ENCODE data around the gene GSC2.

The GSC2 gene

DNA sequence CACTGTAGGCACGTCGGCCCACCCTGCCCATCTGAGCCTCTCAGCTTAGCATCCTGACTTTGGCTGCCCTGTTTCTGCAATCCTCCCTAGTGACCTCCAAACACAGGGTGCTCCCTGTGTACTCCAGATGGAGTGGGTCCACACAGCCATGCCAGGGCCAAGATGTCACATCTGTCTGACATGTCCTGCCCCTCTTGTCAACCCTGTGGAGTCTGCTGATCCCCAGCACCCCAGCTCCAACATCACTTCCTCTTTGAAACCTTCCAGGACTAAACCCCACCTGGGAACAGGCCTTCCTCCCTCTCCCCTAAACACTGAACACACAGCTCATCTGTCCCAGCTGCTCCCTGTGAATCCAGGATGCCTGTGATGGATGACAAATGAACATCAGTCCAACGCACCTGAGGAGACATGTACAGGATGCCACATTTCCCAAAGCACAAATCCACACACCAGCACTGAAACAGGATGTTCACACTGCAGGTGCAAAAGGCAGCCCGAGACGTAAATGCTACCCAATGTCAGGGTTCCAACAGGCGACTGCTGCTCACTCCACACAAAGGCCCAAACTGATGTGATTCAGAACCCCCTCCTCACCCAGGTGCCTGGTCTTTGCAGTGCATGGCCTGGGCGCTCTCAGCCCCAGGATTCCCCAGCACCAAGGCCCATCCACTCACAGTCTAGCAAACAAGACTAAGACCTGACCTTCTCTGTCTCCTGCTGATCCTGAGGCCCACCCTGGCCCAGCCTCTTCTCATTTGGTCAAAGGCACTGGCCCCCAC, 21.0 kb downstream of the GSC2 start:
- H3K36me3 ChIP-seq (ENCODE audit: low read depth), result 0 out of 2 replicates have a peak, but pooled peaks cover 6% of the 10 kb centered on the region
- DNase-seq (ENCODE audit: low spot score) (no peak), ATAC-seq (ENCODE audit: low read depth) (no peak)
- peaks cover 10% of the 10 kb centered on the region for H3K4me1 ChIP-seq (ENCODE audit: insufficient read depth, poor library complexity, severe bottlenecking)
- peak overlapping the region; percentile 29 for H3K27ac ChIP-seq (ENCODE audit: poor library complexity, severe bottlenecking)
- H3K4me3 ChIP-seq (ENCODE audit: severe bottlenecking), result no peak overlapping the region
- TF ChIP-seq, protein P1, sequence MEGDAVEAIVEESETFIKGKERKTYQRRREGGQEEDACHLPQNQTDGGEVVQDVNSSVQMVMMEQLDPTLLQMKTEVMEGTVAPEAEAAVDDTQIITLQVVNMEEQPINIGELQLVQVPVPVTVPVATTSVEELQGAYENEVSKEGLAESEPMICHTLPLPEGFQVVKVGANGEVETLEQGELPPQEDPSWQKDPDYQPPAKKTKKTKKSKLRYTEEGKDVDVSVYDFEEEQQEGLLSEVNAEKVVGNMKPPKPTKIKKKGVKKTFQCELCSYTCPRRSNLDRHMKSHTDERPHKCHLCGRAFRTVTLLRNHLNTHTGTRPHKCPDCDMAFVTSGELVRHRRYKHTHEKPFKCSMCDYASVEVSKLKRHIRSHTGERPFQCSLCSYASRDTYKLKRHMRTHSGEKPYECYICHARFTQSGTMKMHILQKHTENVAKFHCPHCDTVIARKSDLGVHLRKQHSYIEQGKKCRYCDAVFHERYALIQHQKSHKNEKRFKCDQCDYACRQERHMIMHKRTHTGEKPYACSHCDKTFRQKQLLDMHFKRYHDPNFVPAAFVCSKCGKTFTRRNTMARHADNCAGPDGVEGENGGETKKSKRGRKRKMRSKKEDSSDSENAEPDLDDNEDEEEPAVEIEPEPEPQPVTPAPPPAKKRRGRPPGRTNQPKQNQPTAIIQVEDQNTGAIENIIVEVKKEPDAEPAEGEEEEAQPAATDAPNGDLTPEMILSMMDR (IDR thresholded peaks at IDR 0.05; ENCODE audit: poor library complexity, severe bottlenecking), result no peak
- H3K27me3 ChIP-seq (ENCODE audit: insufficient read depth, poor library complexity, severe bottlenecking), result no peaks in the 10 kb centered on the region
- H3K9me3 ChIP-seq (ENCODE audit: severe bottlenecking), result no peaks in the 10 kb centered on the region

- ATAC-seq (ENCODE audit: low read depth) (no peak), DNase-seq (ENCODE audit: low spot score) (no peak)
- TF ChIP-seq, protein P1 (IDR thresholded peaks at IDR 0.05; ENCODE audit: poor library complexity, severe bottlenecking), result no peak
- Histone ChIP-seq H3K4me1 (ENCODE audit: insufficient read depth, poor library complexity, severe bottlenecking) (peaks cover 10% of the 10 kb centered on the region), H3K27ac (ENCODE audit: poor library complexity, severe bottlenecking) (no peak overlapping the region), H3K4me3 (ENCODE audit: severe bottlenecking) (no peak overlapping the region), H3K36me3 (ENCODE audit: low read depth) (no peaks in the 10 kb centered on the region), H3K27me3 (ENCODE audit: insufficient read depth, poor library complexity, severe bottlenecking) (no peaks in the 10 kb centered on the region), H3K9me3 (ENCODE audit: severe bottlenecking) (no peaks in the 10 kb centered on the region)
These were observed 22.1 kb downstream of the GSC2 start for GRCh38 chr22:19128009-19128401.

DNA sequence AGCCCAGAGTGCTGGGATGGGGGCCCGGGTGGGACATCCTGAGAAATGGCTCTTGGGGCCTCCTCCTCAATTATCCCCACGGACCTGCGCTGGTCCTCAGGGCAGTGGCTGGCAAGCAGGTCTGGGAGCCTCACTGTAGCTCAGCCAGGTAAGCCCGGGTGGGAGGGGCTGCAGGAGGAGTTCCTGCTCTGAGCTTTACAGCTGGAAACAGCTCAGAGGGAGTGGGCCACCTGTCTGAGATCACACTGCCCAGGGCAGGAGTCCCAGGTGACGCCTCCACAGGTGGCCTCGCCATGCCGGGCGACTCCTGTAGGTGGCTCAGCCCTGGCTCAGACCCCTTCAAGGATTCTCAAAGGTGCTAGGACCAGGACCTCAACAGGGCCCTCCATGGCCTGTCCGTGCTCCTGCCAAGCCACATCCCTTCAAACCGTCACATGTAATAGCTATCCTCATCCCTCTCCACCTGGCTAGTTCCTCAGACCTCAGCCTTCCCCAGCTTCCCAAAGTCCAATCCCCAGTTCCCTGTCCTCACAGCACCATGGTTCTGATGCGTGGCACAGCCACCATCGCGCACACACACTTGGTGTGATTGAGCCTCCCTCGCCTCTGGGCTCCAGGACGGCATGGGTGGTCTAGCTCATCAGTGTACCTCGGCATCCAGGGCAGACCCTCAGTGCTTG, 22.6 kb downstream of the GSC2 start:
- Histone ChIP-seq H3K4me1 (ENCODE audit: insufficient read depth, poor library complexity, severe bottlenecking) (peaks cover 10% of the 10 kb centered on the region), H3K27ac (ENCODE audit: poor library complexity, severe bottlenecking) (no peak overlapping the region), H3K9me3 (ENCODE audit: severe bottlenecking) (no peaks in the 10 kb centered on the region), H3K4me3 (ENCODE audit: severe bottlenecking) (no peak overlapping the region), H3K27me3 (ENCODE audit: insufficient read depth, poor library complexity, severe bottlenecking) (no peaks in the 10 kb centered on the region), H3K36me3 (ENCODE audit: low read depth) (no peaks in the 10 kb centered on the region)
- DNase-seq (ENCODE audit: low spot score), result no peak
- TF ChIP-seq, protein P1 (IDR thresholded peaks at IDR 0.05; ENCODE audit: poor library complexity, severe bottlenecking), result no peak
- no peak for ATAC-seq (ENCODE audit: low read depth)

GRCh38 chr22:19126309-19127273, 23.5 kb downstream of the GSC2 start:
- no peak overlapping the region for H3K27ac ChIP-seq (ENCODE audit: poor library complexity, severe bottlenecking)
- DNase-seq (ENCODE audit: low spot score) (no peak), ATAC-seq (ENCODE audit: low read depth) (no peak)
- H3K9me3 ChIP-seq (ENCODE audit: severe bottlenecking), result no peaks in the 10 kb centered on the region
- H3K4me3 ChIP-seq (ENCODE audit: severe bottlenecking), result no peak overlapping the region
- no peaks in the 10 kb centered on the region for H3K27me3 ChIP-seq (ENCODE audit: insufficient read depth, poor library complexity, severe bottlenecking)
- peaks cover 10% of the 10 kb centered on the region for H3K4me1 ChIP-seq (ENCODE audit: insufficient read depth, poor library complexity, severe bottlenecking)
- H3K36me3 ChIP-seq (ENCODE audit: low read depth), result no peaks in the 10 kb centered on the region
- TF ChIP-seq, protein P1 (IDR thresholded peaks at IDR 0.05; ENCODE audit: poor library complexity, severe bottlenecking), result no peak

All from RWPE2 (cell line).